Measurements from ENCODE around the gene PPM1K.
"Not testable (repeated sequence)": the region's sequence is repeated elsewhere in the genome, so short reads cannot be mapped to it uniquely, and the experiment has no call there.

PPM1K gene

DNA sequence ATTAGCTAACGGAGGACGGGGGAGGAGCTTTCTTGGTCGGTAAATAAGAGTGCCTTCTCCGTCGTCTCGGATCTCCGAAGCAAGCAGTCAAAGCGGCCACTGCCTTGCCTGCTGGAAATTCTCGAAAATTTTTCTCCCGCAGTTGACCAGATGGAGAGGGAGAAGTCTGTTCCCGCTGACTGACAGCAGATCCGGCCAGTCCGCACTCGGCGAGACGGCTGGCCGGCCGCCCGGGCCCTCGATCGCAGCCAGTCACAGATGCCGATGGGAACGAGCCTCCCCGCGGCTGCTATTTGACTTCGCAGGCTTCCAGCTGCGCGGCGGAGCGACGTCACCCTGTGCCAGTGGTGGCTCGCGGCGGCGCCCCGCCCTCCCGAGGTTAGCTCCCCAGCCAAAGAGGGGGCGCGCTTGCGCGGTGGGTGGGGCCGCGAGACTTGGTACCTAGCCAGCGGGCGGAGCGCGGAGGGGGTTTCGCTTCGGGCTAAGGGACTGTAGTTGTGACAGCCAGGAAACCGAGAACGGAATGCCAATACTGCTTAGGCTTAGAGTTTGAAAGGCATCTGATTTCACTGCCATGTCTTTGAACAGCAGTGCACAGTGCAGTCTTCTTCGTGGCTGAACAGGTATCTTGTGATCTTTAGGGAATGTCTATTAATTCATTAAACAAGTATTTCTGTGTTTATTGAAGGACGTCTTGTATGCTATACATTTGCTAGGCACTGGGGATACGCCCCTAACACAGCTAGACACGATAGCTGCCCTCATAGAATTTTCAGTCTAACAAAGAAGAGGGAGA is at the start of gene PPM1K:
Gene PPM1K (minus strand): TSS at position 123 of the 796 bp plus-strand sequence. CDS start 5,978 bp downstream, outside the sequence.
- peak; percentile 99 for DNase-seq (ENCODE audit: low read depth)

DNA sequence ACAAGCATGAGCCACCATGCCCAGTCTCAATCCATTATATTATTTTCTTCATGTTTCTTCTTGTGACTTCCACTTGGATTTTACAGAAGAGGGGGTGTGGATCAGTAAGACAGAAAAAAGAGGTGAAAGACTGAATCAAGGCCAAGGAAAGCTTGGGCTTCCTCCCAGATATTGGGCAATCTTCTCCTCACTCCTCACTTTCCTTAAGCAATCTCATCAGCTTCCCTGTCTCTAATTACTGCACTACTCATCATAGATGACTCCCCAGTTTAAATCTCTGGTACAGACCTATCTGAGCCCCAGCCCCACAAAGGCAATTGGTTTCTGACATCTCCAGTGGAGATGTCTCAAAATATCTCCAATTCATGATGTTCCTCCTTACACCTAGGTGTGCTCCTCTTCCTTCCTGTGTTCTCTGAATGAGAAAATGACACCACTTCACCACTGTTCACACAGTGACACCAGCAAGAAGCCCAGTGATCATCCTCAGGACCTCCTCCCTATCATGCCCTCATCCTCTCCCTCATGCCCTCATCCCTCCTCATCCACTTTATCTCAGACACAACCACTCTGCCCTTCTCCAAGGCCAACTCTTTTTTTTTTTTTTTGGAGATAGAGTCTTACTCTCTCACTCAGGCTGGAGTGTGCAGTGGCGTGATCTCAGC is 49.5 kb upstream of the PPM1K start:
- no peak for DNase-seq (ENCODE audit: low read depth)

DNA sequence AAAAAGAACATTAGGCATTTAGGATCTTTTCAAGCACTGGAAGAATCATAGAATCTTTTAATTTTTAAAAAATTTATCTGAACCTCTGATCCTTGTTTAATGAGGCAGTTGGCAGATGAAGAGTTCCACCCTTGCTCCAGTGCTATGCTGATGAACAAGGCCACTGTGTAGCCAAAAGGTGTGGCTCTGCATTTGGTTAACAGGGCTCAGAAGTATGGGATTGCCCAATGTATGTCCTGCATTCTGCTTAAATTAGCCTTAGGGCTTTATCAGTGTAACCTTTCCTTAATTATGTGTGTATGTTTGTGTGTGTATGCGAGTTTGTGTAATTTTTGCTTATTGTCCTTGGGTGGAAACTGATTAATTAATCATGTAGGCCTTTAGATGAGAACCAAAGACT is 43.3 kb upstream of the PPM1K start:
- no peak for DNase-seq (ENCODE audit: low read depth)

DNA sequence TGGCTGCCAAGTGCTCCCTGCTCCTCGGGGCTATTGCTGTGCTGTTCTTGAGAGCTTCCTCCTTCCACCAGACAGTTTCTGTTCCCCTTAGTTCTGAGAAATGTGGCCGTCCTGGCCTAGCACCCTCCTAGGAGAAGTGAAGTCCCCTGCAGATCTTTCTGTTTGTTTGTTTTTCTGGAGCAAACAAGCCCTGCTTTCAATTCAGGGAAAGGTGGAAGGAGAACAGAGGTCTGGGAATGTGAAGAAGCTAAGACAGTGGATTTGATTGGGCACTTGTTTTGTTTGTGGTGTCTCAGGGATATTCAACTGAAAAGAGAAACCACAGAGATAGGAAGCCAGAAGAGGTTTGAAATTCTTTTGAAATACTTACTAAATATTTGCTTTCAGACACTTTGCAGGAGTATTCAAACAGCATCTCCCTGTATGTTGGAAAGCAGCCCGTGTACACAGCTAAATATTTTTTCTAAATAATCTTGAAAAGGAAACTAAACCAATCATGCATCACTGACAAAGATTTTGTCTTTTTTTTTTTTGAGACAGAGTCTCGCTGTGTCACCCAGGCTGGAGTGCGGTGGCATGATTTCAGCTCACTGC is 36.5 kb upstream of the PPM1K start:
- peak; percentile 9 for DNase-seq (ENCODE audit: low read depth)

DNA sequence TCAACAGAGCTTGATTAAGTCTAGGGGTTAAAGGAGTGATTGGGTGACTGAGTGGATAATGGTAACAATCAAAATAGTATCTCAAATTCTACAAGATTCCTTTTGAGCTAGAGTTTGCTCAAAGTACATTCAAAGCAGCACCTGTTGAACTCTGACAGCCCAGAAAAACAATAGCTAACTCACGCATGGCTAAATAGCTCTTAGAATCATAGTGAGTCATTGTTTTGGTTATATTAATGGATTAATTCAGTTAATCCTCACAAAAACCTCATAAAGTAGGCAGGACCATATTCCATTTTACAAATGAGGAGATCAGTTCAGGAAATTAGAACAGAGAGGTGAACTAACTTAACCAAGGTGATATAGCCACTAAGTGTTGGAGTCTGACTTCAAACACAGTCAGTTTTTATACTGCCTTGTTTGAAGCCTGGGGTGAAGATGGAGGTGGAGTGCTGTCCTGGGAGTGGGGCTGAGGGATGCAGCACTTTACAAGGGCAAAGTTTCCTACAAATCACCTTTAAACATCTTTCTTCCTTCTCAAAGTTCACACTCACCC is 35.9 kb upstream of the PPM1K start:
- DNase-seq (ENCODE audit: low read depth) = no peak

DNA sequence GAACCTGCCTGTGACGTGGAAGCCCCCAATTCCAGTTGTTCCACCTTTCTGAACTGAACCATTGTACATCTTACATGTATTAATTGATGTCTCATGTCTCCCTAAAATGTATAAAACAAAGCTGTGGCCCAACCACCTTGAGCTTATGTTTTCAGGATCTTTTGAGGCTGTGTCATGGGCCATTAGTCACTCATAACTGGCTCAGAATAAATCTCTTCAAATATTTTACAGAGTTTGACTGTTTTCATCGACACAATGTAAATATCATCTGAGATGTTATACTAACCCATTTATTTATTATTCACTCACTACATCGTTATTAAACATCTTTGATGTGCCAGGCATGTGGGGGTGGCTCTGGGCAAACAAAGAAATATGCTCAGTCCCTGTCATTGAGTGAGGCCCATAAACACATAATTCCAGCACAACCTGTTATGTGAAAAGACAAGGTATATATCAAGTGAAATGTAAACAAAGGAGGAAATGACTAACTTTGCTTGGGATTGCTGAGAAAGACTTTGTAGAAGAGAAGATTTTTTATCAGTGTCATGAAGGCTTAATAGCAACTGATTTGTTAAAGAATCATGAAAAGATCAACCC is 34.5 kb upstream of the PPM1K start:
- DNase-seq (ENCODE audit: low read depth) = no peak

DNA sequence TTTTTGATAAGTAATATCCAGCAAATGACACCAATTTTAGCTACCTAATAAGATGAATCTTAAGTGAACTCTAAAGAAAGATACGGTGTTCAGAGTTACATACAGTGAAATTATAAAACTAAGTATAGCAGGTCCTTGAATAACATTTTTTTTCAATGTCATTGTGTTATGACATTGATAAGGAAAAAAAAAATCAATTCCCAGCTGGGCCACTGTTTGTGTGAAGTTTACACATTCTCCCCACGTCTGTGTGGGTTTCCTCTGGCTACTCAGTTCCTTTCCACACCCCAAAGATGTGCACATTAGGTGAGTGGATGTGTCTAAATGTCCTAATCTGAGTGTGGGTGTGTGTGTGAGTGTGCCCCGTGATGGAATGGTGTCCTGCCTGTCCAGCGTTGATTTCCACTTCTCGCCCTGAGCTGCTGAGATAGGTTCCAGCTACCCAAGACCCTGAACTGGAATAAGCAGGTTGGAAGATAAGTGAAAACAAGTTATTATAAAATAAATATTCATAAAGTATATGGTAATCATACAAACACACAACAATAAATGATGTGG is 31.2 kb upstream of the PPM1K start:
- no peak for DNase-seq (ENCODE audit: low read depth)

DNA sequence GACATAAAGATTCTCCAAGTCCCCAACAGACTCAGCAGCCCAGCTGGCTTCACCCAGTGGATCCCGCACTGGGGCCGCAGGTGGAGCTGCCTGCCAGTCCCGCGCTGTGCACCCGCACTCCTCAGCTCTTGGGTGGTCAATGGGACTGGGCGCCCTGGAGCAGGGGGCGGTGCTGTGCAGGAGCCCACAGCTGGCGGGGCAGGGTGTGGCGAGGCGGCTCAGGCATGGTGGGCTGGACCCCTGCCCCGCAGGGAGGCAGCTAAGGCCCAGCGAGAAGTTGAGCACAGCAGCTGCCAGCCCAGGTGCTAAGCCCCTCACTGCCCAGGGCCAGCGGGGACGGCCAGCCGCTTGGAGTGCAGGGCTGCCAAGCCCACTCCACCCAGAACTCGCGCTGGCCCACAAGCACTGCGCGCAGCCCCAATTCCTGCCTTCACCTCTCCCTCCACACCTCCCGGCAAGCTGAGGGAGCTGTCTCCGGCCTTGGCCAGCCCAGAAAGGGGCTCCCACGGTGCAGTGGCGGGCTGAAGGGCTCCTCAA is 28.8 kb upstream of the PPM1K start:
- not testable (repeated sequence) for DNase-seq (ENCODE audit: low read depth)

DNA sequence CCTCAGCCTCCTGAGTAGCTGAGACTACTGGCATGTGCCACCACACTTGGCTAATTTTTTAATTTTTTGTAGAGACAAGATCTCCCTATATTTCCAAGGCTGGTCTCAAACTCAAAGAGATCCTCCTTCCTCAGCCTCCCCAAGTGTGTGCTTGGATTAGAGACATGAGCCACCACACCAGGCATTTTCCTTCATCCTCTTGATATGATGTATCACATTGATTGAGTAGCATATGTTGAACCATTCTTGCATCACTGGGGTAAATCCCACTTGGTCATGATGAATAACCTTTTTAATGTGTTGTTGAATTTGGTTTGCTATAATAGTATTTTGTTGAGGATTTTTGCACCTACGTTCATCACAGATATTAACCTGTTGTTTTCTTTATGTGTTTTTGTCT is 24.2 kb upstream of the PPM1K start:
- DNase-seq (ENCODE audit: low read depth) = no peak

DNA sequence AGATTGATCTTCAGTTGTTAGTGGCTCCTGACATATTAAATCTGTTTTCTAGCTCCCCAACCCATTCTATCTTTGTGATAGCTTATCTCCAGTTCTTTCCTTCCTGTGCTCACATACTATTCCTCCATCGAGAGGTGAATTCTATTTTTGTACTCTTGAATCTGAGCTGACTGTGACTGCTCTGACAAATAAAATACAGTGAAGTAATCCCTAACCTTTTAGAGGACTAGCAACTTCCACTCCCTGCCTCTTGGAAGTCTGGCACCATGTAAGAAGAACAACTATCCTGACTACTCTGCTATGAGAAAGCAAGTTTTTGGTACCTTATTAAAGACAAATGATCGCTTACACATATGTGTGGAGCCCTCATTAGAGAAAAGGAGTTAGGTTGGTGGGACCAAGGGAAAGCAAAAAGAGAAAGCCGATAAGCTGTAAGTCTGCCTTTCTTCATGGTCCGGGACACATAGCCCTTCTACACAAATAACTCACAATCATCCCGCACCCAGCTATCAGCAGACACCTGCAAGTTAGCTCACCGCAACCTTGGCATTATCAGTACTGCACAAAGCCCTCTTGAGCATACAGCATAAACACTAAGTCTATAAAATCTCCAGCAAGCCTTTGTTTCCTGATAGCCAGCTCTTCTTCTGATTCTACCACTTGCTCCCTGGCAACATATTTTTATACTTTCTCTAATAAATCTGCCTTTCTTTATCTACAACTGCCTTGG is 13.5 kb upstream of the PPM1K start:
- DNase-seq (ENCODE audit: low read depth) = no peak

DNA sequence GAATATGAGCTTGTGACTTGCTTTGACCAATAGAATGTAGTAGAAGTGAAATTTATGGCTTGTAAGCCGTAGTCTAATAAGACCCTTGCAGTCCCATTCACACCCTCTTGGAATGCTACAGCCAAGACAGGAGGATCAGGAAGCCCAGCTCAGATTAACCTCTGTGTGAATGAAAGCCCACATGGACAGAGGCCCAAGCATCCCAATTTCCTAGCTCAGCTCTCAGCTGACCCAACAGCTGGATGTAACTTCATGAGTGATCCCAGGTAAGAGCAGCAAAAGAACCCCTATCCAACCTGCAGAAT is 12.8 kb upstream of the PPM1K start:
- DNase-seq (ENCODE audit: low read depth) = no peak

DNA sequence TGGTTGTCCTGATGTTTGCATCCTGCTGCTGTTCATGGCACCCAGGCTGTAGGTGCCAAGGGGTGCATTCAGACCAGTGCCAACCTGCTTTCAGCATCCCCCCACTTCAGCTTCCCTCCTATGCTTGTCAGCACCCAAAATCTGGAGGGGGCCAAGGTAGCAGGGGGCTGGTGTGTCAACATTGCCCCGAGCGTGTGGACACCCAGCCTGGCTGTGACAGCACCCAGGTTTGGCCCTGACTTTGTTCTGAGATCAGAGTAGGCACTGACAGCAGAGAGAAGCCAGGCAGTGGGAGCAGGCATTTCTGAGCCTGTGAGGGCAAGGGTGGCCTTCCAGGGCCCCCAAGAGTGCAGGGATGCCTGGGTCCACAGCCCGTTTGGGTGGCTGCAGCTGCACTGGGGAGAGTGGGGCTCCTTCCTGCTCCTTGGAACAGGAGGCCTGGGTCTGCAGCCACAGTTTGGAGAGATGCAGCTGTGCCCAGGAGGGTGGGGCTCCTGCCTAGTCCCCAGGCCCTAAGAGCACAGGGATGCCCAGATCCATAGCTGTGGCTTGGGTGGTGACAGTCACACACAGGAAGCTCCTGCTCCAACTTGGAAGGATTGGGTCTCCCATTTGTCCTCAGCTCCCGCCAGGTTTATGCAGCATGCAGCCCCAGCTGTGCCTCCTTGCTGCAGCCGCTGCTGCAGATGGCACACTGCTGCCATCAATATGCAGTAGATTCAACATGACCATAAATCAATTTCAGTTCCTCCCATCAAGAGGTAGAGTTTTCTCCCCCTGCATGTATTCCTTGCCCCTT is 12.3 kb upstream of the PPM1K start:
- no peak for DNase-seq (ENCODE audit: low read depth)

DNA sequence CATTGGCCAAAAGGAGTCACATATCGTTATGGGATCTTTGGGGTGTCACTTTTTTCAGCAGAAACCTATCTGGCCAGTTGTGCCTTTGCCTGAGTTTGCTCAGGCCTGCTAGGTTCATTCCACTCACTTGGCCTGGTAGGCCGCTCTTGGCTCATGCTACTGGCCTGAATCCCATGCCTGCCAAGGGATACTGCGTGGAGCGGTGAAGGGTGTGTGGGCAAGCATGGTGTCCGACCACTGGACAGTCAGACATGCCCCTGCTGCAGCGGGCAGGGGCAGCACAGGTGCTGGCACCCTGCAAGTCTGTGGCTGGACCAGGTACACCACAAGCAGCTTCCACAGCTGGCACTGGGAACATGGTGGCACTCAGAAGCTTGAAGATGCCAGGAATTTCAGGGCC is 11.3 kb upstream of the PPM1K start:
- DNase-seq (ENCODE audit: low read depth) = no peak

DNA sequence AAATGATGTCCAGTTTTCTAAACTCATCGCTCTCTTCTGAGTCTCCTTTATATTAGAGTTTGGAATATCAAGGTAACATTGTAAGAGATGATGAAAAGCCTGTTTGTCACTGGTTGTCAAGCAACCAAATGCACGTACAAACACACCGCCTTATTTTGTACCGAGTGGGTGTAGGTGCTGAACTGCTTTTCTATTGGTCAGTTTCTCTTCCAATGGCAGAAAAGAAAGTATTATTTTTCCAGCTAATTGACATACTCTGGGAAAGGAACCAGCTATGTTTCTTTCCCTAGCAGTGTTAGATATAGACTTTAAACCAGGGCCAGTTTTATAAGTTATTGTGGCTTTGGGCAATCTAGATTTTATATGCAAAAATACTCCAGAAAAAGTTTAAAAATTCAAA is 6.6 kb upstream of the PPM1K start:
- no peak for DNase-seq (ENCODE audit: low read depth)

DNA sequence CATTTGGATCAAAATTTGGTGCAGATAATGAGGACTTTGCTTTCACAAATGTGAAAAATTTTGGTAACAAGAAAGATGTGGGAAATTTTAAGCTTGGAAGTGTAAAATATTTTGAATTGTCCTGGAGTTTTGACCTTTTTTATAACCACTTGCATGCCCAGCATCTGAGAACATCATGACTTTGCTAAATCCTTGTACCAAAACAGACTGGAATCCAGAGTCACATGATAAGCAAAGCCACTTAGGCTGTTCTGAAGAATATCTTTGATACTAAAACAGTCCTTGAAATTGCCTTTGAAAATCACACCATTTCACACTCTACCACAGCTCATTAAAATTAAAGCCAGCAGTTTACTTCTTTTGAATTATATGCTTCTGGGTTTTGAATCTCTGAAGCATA is 2.5 kb upstream of the PPM1K start:
- DNase-seq (ENCODE audit: low read depth) = no peak

DNA sequence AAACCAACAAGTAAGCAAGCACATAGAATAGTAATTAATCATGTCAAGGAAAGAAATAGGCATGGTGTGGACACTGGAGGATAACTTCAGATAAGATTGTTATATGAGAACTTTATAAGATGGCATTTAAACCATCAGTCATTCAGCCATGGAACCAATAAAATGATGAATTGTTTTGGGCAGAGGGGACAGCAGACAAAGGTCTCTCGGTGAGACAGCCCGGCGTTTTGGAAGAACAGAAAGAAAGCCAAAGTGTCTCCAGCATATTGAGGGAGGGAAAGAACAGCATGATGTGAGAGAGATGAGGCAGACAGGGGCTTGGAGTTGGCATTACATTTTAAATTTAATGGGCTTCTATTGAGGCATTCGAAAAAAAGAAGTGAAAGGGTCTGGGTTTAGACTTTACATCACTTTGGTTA is 883 bp upstream of the PPM1K start:
- DNase-seq (ENCODE audit: low read depth) = no peak

DNA sequence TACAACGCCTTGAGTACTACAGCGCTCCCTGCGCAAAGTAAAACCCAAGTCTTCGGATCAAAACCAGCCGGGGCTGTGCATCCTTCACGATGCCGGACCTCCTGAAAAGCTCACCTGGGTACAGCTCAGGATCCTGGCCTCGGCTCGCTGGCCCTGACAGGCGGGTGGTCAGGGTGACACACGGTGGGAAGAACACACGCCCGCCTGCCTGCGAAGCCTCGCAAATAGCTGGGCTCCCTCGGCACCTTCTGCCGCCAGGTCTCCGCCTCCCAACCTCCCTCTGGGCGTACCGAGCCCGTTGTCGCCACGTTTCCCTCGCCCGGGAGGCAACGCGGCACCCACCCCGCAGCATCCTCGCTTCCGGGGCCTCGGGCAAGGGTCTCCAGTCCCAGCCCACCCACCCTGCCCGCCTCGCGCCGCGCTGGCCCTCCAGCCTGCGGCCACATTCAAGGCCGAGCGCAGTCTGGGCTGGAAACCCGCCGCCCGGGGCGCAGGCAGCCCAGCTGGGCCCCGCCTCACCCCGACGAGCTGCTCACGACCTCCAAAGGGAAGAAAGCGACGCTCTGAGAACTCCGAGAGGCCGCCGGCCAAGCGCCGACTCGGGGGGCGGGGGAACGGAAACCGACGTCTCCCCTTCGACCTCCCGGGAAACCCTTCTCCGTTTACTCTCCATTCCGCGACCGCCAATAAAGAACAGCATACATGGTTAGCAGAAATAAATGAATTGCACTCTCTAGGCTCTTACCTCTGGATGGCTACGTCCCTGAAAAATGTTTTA is 511 bp downstream of the PPM1K start:
- DNase-seq (ENCODE audit: low read depth) = peak; percentile 60

DNA sequence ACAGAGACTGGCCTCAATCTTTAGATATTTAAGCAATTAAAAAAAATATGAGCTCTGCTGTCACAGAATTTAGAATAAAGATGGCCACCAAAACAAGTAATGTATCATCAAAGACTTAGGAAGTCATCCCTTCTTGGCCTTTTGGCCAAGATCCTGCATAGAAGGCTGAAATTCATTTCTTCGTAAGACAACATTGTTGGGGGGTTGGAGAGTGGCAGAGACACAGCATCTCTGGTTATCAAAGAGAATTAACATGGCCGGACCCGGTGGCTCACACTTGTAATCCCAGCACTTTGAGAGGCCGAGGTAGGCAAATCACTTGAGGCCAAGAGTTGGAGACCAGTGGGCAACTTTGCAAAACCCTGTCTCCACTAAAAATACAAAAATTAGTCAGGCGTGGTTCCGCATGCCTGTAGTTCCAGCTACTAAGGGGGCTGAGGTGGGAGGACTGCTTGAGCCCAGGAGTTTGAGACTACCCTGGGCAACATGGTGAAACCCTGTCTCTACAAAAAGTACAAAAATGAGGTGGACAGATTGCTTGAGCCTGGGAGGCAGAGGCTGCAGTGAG is 4.0 kb downstream of the PPM1K start:
- DNase-seq (ENCODE audit: low read depth) = no peak

DNA sequence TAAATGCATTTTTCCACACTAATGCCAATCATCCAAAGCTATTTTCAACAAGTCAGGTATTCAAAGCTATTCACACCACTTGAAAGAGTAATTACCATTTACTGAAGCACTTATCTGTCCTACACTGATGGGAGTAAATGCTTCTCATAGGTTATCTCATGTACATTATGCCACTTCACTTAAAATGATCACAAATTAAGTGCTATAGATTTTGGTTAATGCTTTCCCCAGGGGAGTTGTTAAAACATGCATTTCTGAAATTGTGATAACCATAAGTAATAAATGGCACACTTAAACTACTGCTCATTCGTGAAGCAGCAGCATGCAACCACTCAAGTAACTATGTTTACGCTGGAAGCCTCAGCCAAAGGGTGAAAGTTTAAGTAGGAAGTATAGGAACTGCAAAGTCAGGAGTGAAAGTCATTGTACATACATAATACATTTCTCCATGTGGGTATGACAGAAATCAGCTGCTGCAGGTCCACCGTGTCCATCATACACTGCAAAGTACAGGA is 6.6 kb downstream of the PPM1K start:
- no peak for DNase-seq (ENCODE audit: low read depth)
